SK-N-SH (cell line): ENCODE measurements around the gene ZNF138. TPM values are rescaled to one million over a fixed set of nuclear protein-coding genes. Genes with fewer than 3 reads are reported as not detected.
A peak's percentile ranks its signal among the peaks of the same experiment; 100 is the strongest.

Experiments used
- CTCF ChIA-PET: fragments of 300-600, 350-600 bp; formaldehyde crosslinking; extraction: SDS; loops from one replicate; lab custom pipeline; 2021; lab: Yijun Ruan, JAX
- POLR2A ChIA-PET: fragments of 350-600 bp; sonication (Branson Sonifier 250); formaldehyde crosslinking; extraction: SDS; loops from one replicate; lab custom pipeline; 2020; ENCODE audit warnings: antibody characterized with exemption, inconsistent platforms; lab: Yijun Ruan, JAX
- DNase-seq: peaks from one replicate; pipeline ENCODE4 v3.0.0; 2012
- H2AFZ ChIP-seq: fragments of 200-600 bp; sonication (generic); 2 replicates; pipeline ENCODE4 v1.8.1; 2016; ENCODE audit warnings: antibody characterized with exemption, mild to moderate bottlenecking, low read depth
- H3F3A ChIP-seq: fragments of 200-600 bp; sonication (generic); replicated peaks from 2 replicates; pipeline ENCODE3; 2016; ENCODE audit warnings: antibody characterized with exemption, mild to moderate bottlenecking; ENCODE audit not compliant: insufficient read depth
- H3K27ac ChIP-seq, 2 experiments: fragments of 200-500 bp in 1 of 2; fragments of 200-600 bp in 1 of 2; sonication (Bioruptor generic) in 1 of 2; sonication (generic), shearing (Covaris generic) in 1 of 2; 2 replicates each; pipeline versions ENCODE4 v1.5.1 to v1.6.1; 2014 to 2016; ENCODE audit warnings: low read depth in 2 of 2, inconsistent platforms in 1 of 2, low read length in 1 of 2, mild to moderate bottlenecking in 1 of 2, mixed read lengths in 1 of 2
- H3K27me3 ChIP-seq: fragments of 200-600 bp; sonication (generic), shearing (Covaris generic); 2 replicates; pipeline ENCODE4 v1.6.1; 2016; ENCODE audit warnings: mixed run types; ENCODE audit not compliant: insufficient read depth
- H3K36me3 ChIP-seq, 2 experiments: fragments of 200-500 bp in 1 of 2; fragments of 200-600 bp in 1 of 2; sonication (Bioruptor generic) in 1 of 2; sonication (generic) in 1 of 2; replicated peaks in 1 of 2; 2 replicates each; pipeline versions ENCODE3 to v1.5.1; 2014 to 2016; ENCODE audit warnings: low read length in 1 of 2, mild to moderate bottlenecking in 1 of 2; ENCODE audit not compliant: insufficient read depth in 2 of 2, control insufficient read depth in 1 of 2
- H3K4me1 ChIP-seq, 2 experiments: fragments of 200-500 bp in 1 of 2; fragments of 200-600 bp in 1 of 2; sonication (Bioruptor generic) in 1 of 2; sonication (generic), shearing (Covaris generic) in 1 of 2; 2 replicates each; pipeline versions ENCODE4 v1.5.1 to v1.6.1; 2014 to 2016; ENCODE audit warnings: low read depth in 1 of 2, low read length in 1 of 2, mixed run types in 1 of 2; ENCODE audit not compliant: insufficient read depth in 2 of 2, control insufficient read depth in 1 of 2
- H3K4me2 ChIP-seq: fragments of 200-600 bp; sonication (generic), shearing (Covaris generic); 2 replicates; pipeline ENCODE4 v1.6.1; 2017; ENCODE audit warnings: mixed run types
- H3K4me3 ChIP-seq, 2 experiments: fragments of 200-500 bp in 1 of 2; fragments of 200-600 bp in 1 of 2; sonication (Bioruptor generic) in 1 of 2; sonication (generic), shearing (Covaris generic) in 1 of 2; 2 replicates each; pipeline versions ENCODE4 v1.5.1 to v1.8.1; 2014 to 2016; ENCODE audit warnings: low read depth in 2 of 2, inconsistent platforms in 1 of 2, low read length in 1 of 2, mild to moderate bottlenecking in 1 of 2, mixed read lengths in 1 of 2, moderate library complexity in 1 of 2
- H3K79me2 ChIP-seq: fragments of 200-600 bp; sonication (generic); 2 replicates; pipeline ENCODE4 v1.8.1; 2017; ENCODE audit warnings: mild to moderate bottlenecking; ENCODE audit not compliant: insufficient read depth
- H3K9ac ChIP-seq: fragments of 200-600 bp; sonication (generic); 2 replicates; pipeline ENCODE4 v1.6.1; 2017; ENCODE audit warnings: mixed run types
- H3K9me2 ChIP-seq: fragments of 200-600 bp; sonication (generic); 2 replicates; pipeline ENCODE4 v1.6.1; 2017; ENCODE audit warnings: mixed run types
- H3K9me3 ChIP-seq: fragments of 200-600 bp; sonication (generic); 2 replicates; pipeline ENCODE4 v1.6.1; 2017; ENCODE audit warnings: mixed run types, mild to moderate bottlenecking, moderate library complexity
- H4K20me1 ChIP-seq: fragments of 200-600 bp; sonication (generic); 2 replicates; pipeline ENCODE4 v1.6.1; 2017; ENCODE audit warnings: mild to moderate bottlenecking, mixed run types; ENCODE audit not compliant: insufficient read depth
- CHD2 ChIP-seq: fragments of 150-350 bp; IDR thresholded peaks from 2 replicates; pipeline ENCODE4 v1.6.1; 2018; ENCODE audit warnings: low read length; ENCODE audit not compliant: partially characterized antibody
- ELF1 ChIP-seq: IDR thresholded peaks from 2 replicates; pipeline ENCODE4 v1.4.0; 2012
- EP300 ChIP-seq, 2 experiments: IDR thresholded peaks; 2 replicates each; pipeline versions ENCODE4 v1.4.0 to v1.6.1; 2012; ENCODE audit warnings: borderline replicate concordance in 1 of 2, low read depth in 1 of 2, low read length in 1 of 2
- EZH2phosphoT487 ChIP-seq: fragments of 200-600 bp; sonication (generic); IDR thresholded peaks from 2 replicates; pipeline ENCODE4 v1.6.1; 2017; ENCODE audit warnings: low read depth, mixed run types, mild to moderate bottlenecking, antibody characterized with exemption, moderate library complexity, borderline replicate concordance
- FOSL2 ChIP-seq: IDR thresholded peaks from 2 replicates; pipeline ENCODE4 v1.4.0; 2012; ENCODE audit warnings: low read depth, mild to moderate bottlenecking, moderate library complexity, borderline replicate concordance
- FOXM1 ChIP-seq: IDR thresholded peaks from 2 replicates; pipeline ENCODE4 v1.4.0; 2012; ENCODE audit warnings: low read depth, mild to moderate bottlenecking
- GATA2 ChIP-seq: sonication (generic); formaldehyde crosslinking; IDR thresholded peaks from 2 replicates; pipeline ENCODE4 v1.5.0; 2020; ENCODE audit warnings: mild to moderate bottlenecking, missing genetic modification reagents
- MEF2A ChIP-seq: IDR thresholded peaks from 2 replicates; pipeline ENCODE4 v1.4.0; 2012; ENCODE audit warnings: low read depth, borderline replicate concordance
- NFIC ChIP-seq: IDR thresholded peaks from 2 replicates; pipeline ENCODE4 v1.4.0; 2012; ENCODE audit warnings: borderline replicate concordance
- POLR2AphosphoS5 ChIP-seq: IDR thresholded peaks from 2 replicates; pipeline ENCODE4 v1.6.1; 2012; ENCODE audit warnings: low read depth, low read length
- RAD21 ChIP-seq: IDR thresholded peaks from 2 replicates; pipeline ENCODE4 v1.6.1; 2012; ENCODE audit warnings: mild to moderate bottlenecking, low read length
- RFX5 ChIP-seq: IDR thresholded peaks from 2 replicates; pipeline ENCODE4 v1.6.1; 2012; ENCODE audit warnings: mild to moderate bottlenecking, improper control_type of control experiment, low read length
- RXRA ChIP-seq: IDR thresholded peaks from 2 replicates; pipeline ENCODE4 v1.4.0; 2012; ENCODE audit warnings: low read depth, mild to moderate bottlenecking, borderline replicate concordance
- SIN3A ChIP-seq: IDR thresholded peaks from 2 replicates; pipeline ENCODE4 v1.6.1; 2012; ENCODE audit warnings: low read depth, mild to moderate bottlenecking, low read length, moderate library complexity, borderline replicate concordance
- TCF12 ChIP-seq: IDR thresholded peaks from 2 replicates; pipeline ENCODE4 v1.4.0; 2012
- ZBTB33 ChIP-seq: IDR thresholded peaks from 2 replicates; pipeline ENCODE4 v1.4.0; 2012; ENCODE audit warnings: low read depth, borderline replicate concordance
- WGBS: methylation state at CpG from one replicate; pipeline ENCODE4 v1.1.6; 2017; ENCODE audit warnings: low lambda C conversion rate; 5-methylcytosine and 5-hydroxymethylcytosine counted together
- polyA plus RNA-seq, 3 experiments: library from polyadenylated mRNA; depleted of rRNA; stranded (reverse); fragments of >200 nt; gene quantifications; 2 replicates each; pipeline ENCODE4 v1.2.3, GENCODE V29; 2012
- TF ChIP-seq, protein P1 (sequence below): IDR thresholded peaks from 2 replicates; pipeline ENCODE4; 2012
- TF ChIP-seq, protein P2 (sequence below): IDR thresholded peaks from 2 replicates; pipeline ENCODE4 v1.6.1; 2012; ENCODE audit warnings: mild to moderate bottlenecking, low read depth, low read length, moderate library complexity

ZNF138 gene
- polyA plus RNA-seq, 1 of the 3 experiments (the other 2 are of a cell fraction) = 4.9 TPM

GRCh38 chr7:64870656-64871055, 76.4 kb downstream of the ZNF138 start (continued):
- TF ChIP-seq, protein P1, sequence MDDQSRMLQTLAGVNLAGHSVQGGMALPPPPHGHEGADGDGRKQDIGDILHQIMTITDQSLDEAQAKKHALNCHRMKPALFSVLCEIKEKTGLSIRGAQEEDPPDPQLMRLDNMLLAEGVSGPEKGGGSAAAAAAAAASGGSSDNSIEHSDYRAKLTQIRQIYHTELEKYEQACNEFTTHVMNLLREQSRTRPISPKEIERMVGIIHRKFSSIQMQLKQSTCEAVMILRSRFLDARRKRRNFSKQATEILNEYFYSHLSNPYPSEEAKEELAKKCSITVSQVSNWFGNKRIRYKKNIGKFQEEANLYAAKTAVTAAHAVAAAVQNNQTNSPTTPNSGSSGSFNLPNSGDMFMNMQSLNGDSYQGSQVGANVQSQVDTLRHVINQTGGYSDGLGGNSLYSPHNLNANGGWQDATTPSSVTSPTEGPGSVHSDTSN = no peak
- TF ChIP-seq, protein P2, sequence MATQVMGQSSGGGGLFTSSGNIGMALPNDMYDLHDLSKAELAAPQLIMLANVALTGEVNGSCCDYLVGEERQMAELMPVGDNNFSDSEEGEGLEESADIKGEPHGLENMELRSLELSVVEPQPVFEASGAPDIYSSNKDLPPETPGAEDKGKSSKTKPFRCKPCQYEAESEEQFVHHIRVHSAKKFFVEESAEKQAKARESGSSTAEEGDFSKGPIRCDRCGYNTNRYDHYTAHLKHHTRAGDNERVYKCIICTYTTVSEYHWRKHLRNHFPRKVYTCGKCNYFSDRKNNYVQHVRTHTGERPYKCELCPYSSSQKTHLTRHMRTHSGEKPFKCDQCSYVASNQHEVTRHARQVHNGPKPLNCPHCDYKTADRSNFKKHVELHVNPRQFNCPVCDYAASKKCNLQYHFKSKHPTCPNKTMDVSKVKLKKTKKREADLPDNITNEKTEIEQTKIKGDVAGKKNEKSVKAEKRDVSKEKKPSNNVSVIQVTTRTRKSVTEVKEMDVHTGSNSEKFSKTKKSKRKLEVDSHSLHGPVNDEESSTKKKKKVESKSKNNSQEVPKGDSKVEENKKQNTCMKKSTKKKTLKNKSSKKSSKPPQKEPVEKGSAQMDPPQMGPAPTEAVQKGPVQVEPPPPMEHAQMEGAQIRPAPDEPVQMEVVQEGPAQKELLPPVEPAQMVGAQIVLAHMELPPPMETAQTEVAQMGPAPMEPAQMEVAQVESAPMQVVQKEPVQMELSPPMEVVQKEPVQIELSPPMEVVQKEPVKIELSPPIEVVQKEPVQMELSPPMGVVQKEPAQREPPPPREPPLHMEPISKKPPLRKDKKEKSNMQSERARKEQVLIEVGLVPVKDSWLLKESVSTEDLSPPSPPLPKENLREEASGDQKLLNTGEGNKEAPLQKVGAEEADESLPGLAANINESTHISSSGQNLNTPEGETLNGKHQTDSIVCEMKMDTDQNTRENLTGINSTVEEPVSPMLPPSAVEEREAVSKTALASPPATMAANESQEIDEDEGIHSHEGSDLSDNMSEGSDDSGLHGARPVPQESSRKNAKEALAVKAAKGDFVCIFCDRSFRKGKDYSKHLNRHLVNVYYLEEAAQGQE = no peak
- TF ChIP-seq EZH2phosphoT487 = no peak
- no peak for TF ChIP-seq CHD2

DNA sequence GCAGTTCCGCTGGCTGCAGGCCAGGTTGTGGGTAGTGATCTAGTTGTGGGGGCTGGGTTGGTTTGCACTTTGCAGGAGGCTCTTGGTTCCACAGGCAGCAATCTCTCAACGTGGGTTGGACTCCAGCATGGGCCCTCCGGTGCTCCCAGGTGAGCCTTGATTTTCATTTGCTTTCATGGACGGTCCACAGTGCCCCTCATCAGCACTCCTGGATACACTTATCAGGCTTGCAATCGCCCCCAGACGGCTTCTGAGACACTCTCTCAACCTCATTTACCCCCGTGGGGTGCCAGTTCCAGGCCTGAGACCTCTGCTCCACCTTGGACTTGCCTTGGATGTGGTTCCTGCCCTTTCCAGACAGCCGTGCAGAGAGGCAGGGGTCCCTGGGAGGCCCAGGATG, 77.5 kb downstream of the ZNF138 start:
- Histone ChIP-seq H3F3A (no peaks in the 10 kb centered on the region), H3K4me3 (no peak overlapping the region), H3K9me2 (no peaks in the 10 kb centered on the region), H4K20me1 (no peaks in the 10 kb centered on the region), H3K36me3 (no peaks in the 10 kb centered on the region), H3K27me3 (peaks cover 9% of the 10 kb centered on the region; the same call in 1 of the 2 replicates), H2AFZ (no peak overlapping the region), H3K9me3 (no peaks in the 10 kb centered on the region), H3K27ac (no peak overlapping the region), H3K79me2 (no peaks in the 10 kb centered on the region), H3K4me2 (no peak overlapping the region), H3K4me1 (peaks cover 0 to under 1% of the 10 kb centered on the region in 2 experiments; a peak in 1 of 4 replicates), H3K9ac (no peak overlapping the region)
- no peak for TF ChIP-seq SIN3A
- no peak for TF ChIP-seq EP300 (IDR thresholded peaks at IDR 0.05; ENCODE audit: borderline replicate concordance in 1 of 2, low read depth in 1 of 2, low read length in 1 of 2)
- no peak for TF ChIP-seq FOXM1
- ChIA-PET CTCF (no interaction called here), POLR2A (no interaction called here)
- 39% methylated on average over 8 of the region's 8 CpGs for WGBS
- peak; percentile 4 for DNase-seq

- Histone ChIP-seq H2AFZ (no peak overlapping the region), H3K9ac (no peak overlapping the region), H3K4me3 (no peak overlapping the region), H3K4me1 (peaks cover 0 to 6% of the 10 kb centered on the region in 2 experiments; a peak in 1 of 4 replicates), H3K36me3 (no peaks in the 10 kb centered on the region), H3K27me3 (peaks cover 9% of the 10 kb centered on the region; the same call in 1 of the 2 replicates), H3F3A (no peaks in the 10 kb centered on the region), H3K4me2 (no peak overlapping the region), H3K79me2 (no peaks in the 10 kb centered on the region), H3K27ac (no peak overlapping the region), H3K9me2 (no peaks in the 10 kb centered on the region), H3K9me3 (no peaks in the 10 kb centered on the region), H4K20me1 (no peaks in the 10 kb centered on the region)
- WGBS = 60% methylated on average over 33 of the region's 36 CpGs
- CTCF ChIA-PET = no interaction called here
- peak; percentile 9 for DNase-seq
- POLR2A ChIA-PET = no interaction called here
- TF ChIP-seq ZBTB33 (no peak), RXRA (no peak), TCF12 (no peak), RAD21 (no peak), CHD2 (no peak), EP300 (IDR thresholded peaks at IDR 0.05; ENCODE audit: borderline replicate concordance in 1 of 2, low read depth in 1 of 2, low read length in 1 of 2) (no peak), POLR2AphosphoS5 (no peak), FOSL2 (no peak), MEF2A (no peak), NFIC (no peak), RFX5 (no peak), FOXM1 (no peak), ELF1 (no peak), GATA2 (CRISPR knock-in tag) (no peak)
Observed at GRCh38 chr7:64872351-64873154, 78.3 kb downstream of the ZNF138 start.
